IMR-90 (cell line): ENCODE data around the gene CYP1A2. TPM values are rescaled to one million over a fixed set of nuclear protein-coding genes. Genes with fewer than 3 reads are reported as not detected.

Experiments
- ATAC-seq: fragments of 200-7000 bp; cut with Tn5 transposase; 2 replicates; pipeline ENCODE4 v1.9.1; 2020; ENCODE audit warnings: low read depth, mild to moderate bottlenecking, moderate library complexity
- BruUV-seq: library from RNA; stranded (reverse); fragments of 400-500 nt; replicated peaks from 2 replicates; lab custom pipeline; 2021; lab: Mats Ljungman, UMichigan
- CTCF ChIA-PET: fragments of 300-600 bp; formaldehyde crosslinking; extraction: SDS; loops from one replicate; lab custom pipeline; 2021; ENCODE audit warnings: antibody characterized with exemption; lab: Yijun Ruan, JAX
- POLR2A ChIA-PET: fragments of 300-600 bp; sonication (Branson Sonifier 250); formaldehyde crosslinking; loops from one replicate; lab custom pipeline; 2022; ENCODE audit warnings: antibody characterized with exemption; ENCODE audit not compliant: unreplicated experiment; lab: Charles Lee
- DNase-seq: peaks from one replicate; pipeline ENCODE4 v3.0.0; 2013
- H2AFZ ChIP-seq: replicated peaks from 2 replicates; pipeline ENCODE3; 2013; ENCODE audit warnings: low read length, mild to moderate bottlenecking; ENCODE audit not compliant: poor library complexity
- H2AK5ac ChIP-seq: 2 replicates; pipeline ENCODE4 v1.6.1; 2013; ENCODE audit warnings: low read depth, low read length, inconsistent platforms
- H2AK9ac ChIP-seq: replicated peaks from 2 replicates; pipeline ENCODE3; 2013; ENCODE audit warnings: mild to moderate bottlenecking, low read depth, low read length, moderate library complexity; ENCODE audit not compliant: poor library complexity
- H2BK120ac ChIP-seq: 2 replicates; pipeline ENCODE4 v1.6.1; 2013; ENCODE audit warnings: low read depth, low read length, inconsistent platforms
- H2BK15ac ChIP-seq: 3 replicates; pipeline ENCODE4 v1.6.1; 2013; ENCODE audit warnings: low read depth, low read length, inconsistent platforms
- H2BK20ac ChIP-seq: 2 replicates; pipeline ENCODE4 v1.6.1; 2013; ENCODE audit warnings: low read depth, mild to moderate bottlenecking, inconsistent platforms, low read length, moderate library complexity
- H2BK5ac ChIP-seq: 2 replicates; pipeline ENCODE4 v1.6.1; 2013; ENCODE audit warnings: mild to moderate bottlenecking, low read depth, low read length, inconsistent platforms; ENCODE audit not compliant: poor library complexity, severe bottlenecking
- H3K14ac ChIP-seq: replicated peaks from 2 replicates; pipeline ENCODE4 v1.6.1; 2013; ENCODE audit warnings: low read depth, low read length, inconsistent platforms
- H3K18ac ChIP-seq: 2 replicates; pipeline ENCODE4 v1.6.1; 2013; ENCODE audit warnings: low read depth, low read length, control low read depth
- H3K23ac ChIP-seq: 2 replicates; pipeline ENCODE4 v1.6.1; 2013; ENCODE audit warnings: low read depth, low read length, inconsistent platforms
- H3K27ac ChIP-seq: 2 replicates; pipeline ENCODE4 v1.5.1; 2013; ENCODE audit warnings: mild to moderate bottlenecking, control low read depth, low read length; ENCODE audit not compliant: insufficient read depth
- H3K27me3 ChIP-seq: 2 replicates; pipeline ENCODE4 v1.6.1; 2013; ENCODE audit warnings: low read length; ENCODE audit not compliant: control insufficient read depth, insufficient read depth
- H3K36me3 ChIP-seq: 2 replicates; pipeline ENCODE4 v1.6.1; 2013; ENCODE audit warnings: low read length, mixed read lengths; ENCODE audit not compliant: control insufficient read depth, insufficient read depth
- H3K4ac ChIP-seq: 2 replicates; pipeline ENCODE4 v1.6.1; 2013; ENCODE audit warnings: low read depth, low read length, inconsistent platforms
- H3K4me1 ChIP-seq: 2 replicates; pipeline ENCODE4 v1.6.1; 2013; ENCODE audit warnings: low read length, mixed read lengths; ENCODE audit not compliant: control insufficient read depth, insufficient read depth
- H3K4me2 ChIP-seq: 2 replicates; pipeline ENCODE4 v1.6.1; 2013; ENCODE audit warnings: low read depth, mild to moderate bottlenecking, control low read depth, low read length, moderate library complexity
- H3K4me3 ChIP-seq: 2 replicates; pipeline ENCODE4 v1.5.1; 2013; ENCODE audit warnings: low read depth, mild to moderate bottlenecking, control low read depth, low read length, moderate library complexity; ENCODE audit not compliant: insufficient read depth
- H3K56ac ChIP-seq: 2 replicates; pipeline ENCODE4 v1.6.1; 2013; ENCODE audit warnings: low read length, inconsistent platforms; ENCODE audit not compliant: insufficient read depth; ENCODE audit errors: extremely low read depth
- H3K79me1 ChIP-seq, 2 experiments: 2 replicates each; pipeline ENCODE4 v1.6.1; 2013; ENCODE audit warnings: low read length in 2 of 2, inconsistent platforms in 1 of 2, low read depth in 1 of 2
- H3K9ac ChIP-seq: 2 replicates; pipeline ENCODE4 v1.6.1; 2013; ENCODE audit warnings: low read depth, low read length, control low read depth
- H3K9me1 ChIP-seq: 2 replicates; pipeline ENCODE4 v1.6.1; 2013; ENCODE audit warnings: low read length, inconsistent platforms; ENCODE audit not compliant: insufficient read depth
- H3K9me3 ChIP-seq: 2 replicates; pipeline ENCODE4 v1.6.1; 2013; ENCODE audit warnings: low read length; ENCODE audit not compliant: control insufficient read depth, insufficient read depth
- H4K20me1 ChIP-seq: 2 replicates; pipeline ENCODE4 v1.6.1; 2013; ENCODE audit warnings: low read length, inconsistent platforms; ENCODE audit not compliant: insufficient read depth
- H4K5ac ChIP-seq: 2 replicates; pipeline ENCODE4 v1.6.1; 2013; ENCODE audit warnings: mild to moderate bottlenecking, low read depth, low read length, control low read depth
- H4K8ac ChIP-seq, 2 experiments: 2 replicates each; pipeline ENCODE4 v1.6.1; 2013; ENCODE audit warnings: low read depth in 2 of 2, low read length in 2 of 2, control low read depth in 1 of 2, inconsistent platforms in 1 of 2
- H4K91ac ChIP-seq: 2 replicates; pipeline ENCODE4 v1.6.1; 2013; ENCODE audit warnings: low read depth, low read length, inconsistent platforms; ENCODE audit not compliant: insufficient read depth
- CEBPB ChIP-seq: IDR thresholded peaks from 2 replicates; pipeline ENCODE4 v1.6.1; 2012; ENCODE audit warnings: low read depth, low read length, improper control_type of control experiment
- RCOR1 ChIP-seq: IDR thresholded peaks from 2 replicates; pipeline ENCODE4 v1.6.1; 2012; ENCODE audit warnings: mild to moderate bottlenecking, low read length, improper control_type of control experiment; ENCODE audit not compliant: insufficient replicate concordance
- RFX5 ChIP-seq: IDR thresholded peaks from 2 replicates; pipeline ENCODE4 v1.8.0; 2012; ENCODE audit warnings: low read depth, mild to moderate bottlenecking, low read length, moderate library complexity
- SMC3 ChIP-seq: fragments of 150-350 bp; IDR thresholded peaks from 2 replicates; pipeline ENCODE4 v1.6.1; 2016; ENCODE audit warnings: low read depth, mild to moderate bottlenecking, antibody characterized with exemption, low read length, moderate library complexity
- WGBS, 2 experiments: methylation state at CpG; one replicate each; pipeline versions ENCODE4 v1.1.5 to v1.1.7; 2013; ENCODE audit warnings: missing lambda C conversion rate in 2 of 2; ENCODE audit not compliant: insufficient read length in 1 of 2; ENCODE audit errors: extremely low coverage in 2 of 2; 5-methylcytosine and 5-hydroxymethylcytosine counted together
- dilution Hi-C: fragments of 300-500 bp; cut with HindIII; formaldehyde crosslinking; loops from one replicate; pipeline ENCODE4 v1.14.3; 2018; ENCODE audit warnings: low sequenced_read_pairs; ENCODE audit not compliant: unreplicated experiment
- in situ Hi-C: fragments of 300-500 bp; cut with MboI; formaldehyde crosslinking; loops from 3 replicates; pipeline ENCODE4 v1.14.3; 2019; ENCODE audit warnings: low sequenced_read_pairs, inconsistent platforms, mixed read lengths
- intact Hi-C: fragments of 100-400 bp; cut with micrococcal nuclease; formaldehyde crosslinking; loops from 2 replicates; pipeline ENCODE4 v1.10.0; 2022
- polyA plus RNA-seq, 3 experiments: library from polyadenylated mRNA; depleted of rRNA; stranded (reverse); fragments of >200 nt; gene quantifications; 2 replicates each; pipeline ENCODE4 v1.2.3, GENCODE V29; 2012; ENCODE audit warnings: low replicate concordance in 1 of 3
- total RNA-seq: library from RNA; depleted of rRNA; stranded (reverse); fragments of >200 nt; gene quantifications from 2 replicates; pipeline ENCODE4 v1.2.3, GENCODE V29; 2012
- TF ChIP-seq, protein P1 (sequence below): conservative IDR thresholded peaks from 2 replicates; pipeline ENCODE4 v1.5.1; 2012; ENCODE audit warnings: mild to moderate bottlenecking, low read depth, low read length, improper control_type of control experiment

The CYP1A2 gene
- total and polyA plus RNA-seq, 2 of the 4 experiments (the other 2 are of a cell fraction) = not detected

- CTCF ChIA-PET = no interaction called here
- WGBS, 2 experiments = no CpG with 5 or more reads among the region's 5 CpGs
- TF ChIP-seq RFX5 (no peak), CEBPB (peak; percentile 52), SMC3 (no peak), RCOR1 (no peak)
- TF ChIP-seq, protein P1, sequence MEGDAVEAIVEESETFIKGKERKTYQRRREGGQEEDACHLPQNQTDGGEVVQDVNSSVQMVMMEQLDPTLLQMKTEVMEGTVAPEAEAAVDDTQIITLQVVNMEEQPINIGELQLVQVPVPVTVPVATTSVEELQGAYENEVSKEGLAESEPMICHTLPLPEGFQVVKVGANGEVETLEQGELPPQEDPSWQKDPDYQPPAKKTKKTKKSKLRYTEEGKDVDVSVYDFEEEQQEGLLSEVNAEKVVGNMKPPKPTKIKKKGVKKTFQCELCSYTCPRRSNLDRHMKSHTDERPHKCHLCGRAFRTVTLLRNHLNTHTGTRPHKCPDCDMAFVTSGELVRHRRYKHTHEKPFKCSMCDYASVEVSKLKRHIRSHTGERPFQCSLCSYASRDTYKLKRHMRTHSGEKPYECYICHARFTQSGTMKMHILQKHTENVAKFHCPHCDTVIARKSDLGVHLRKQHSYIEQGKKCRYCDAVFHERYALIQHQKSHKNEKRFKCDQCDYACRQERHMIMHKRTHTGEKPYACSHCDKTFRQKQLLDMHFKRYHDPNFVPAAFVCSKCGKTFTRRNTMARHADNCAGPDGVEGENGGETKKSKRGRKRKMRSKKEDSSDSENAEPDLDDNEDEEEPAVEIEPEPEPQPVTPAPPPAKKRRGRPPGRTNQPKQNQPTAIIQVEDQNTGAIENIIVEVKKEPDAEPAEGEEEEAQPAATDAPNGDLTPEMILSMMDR = no peak
Measured at GRCh38 chr15:74716651-74717050, 32.0 kb upstream of the CYP1A2 start.

More at GRCh38 chr15:74716651-74717050, 32.0 kb upstream of the CYP1A2 start:
- H3K4me3 ChIP-seq = no peak overlapping the region
- peaks cover 30% of the 10 kb centered on the region for H3K27me3 ChIP-seq
- H3K18ac ChIP-seq = no peak overlapping the region
- POLR2A ChIA-PET = no interaction called here
- H4K5ac ChIP-seq = no peak overlapping the region
- no peaks in the 10 kb centered on the region for H3K4me1 ChIP-seq
- in situ Hi-C loops (no loop called here), dilution Hi-C loops (no loop called here), intact Hi-C loops (no loop called here)
- no peak overlapping the region for H2BK5ac ChIP-seq
- H3K27ac ChIP-seq = no peak overlapping the region
- no peak overlapping the region for H3K56ac ChIP-seq
- no peak overlapping the region for H4K91ac ChIP-seq
- H3K23ac ChIP-seq = no peak overlapping the region
- no peaks in the 10 kb centered on the region for H3K36me3 ChIP-seq
- H2BK20ac ChIP-seq = no peak overlapping the region
- no peak overlapping the region for H3K14ac ChIP-seq
- H3K4ac ChIP-seq = no peak overlapping the region
- no peak overlapping the region for H4K8ac ChIP-seq
- no peak overlapping the region for H2AK9ac ChIP-seq
- H3K9me3 ChIP-seq = no peaks in the 10 kb centered on the region
- H2BK15ac ChIP-seq = no peak overlapping the region
- BruUV-seq = no TSS peak
- no peak overlapping the region for H2AFZ ChIP-seq
- H4K20me1 ChIP-seq = no peaks in the 10 kb centered on the region
- no peaks in the 10 kb centered on the region for H3K9me1 ChIP-seq
- DNase-seq = no peak
- no peak overlapping the region for H2AK5ac ChIP-seq
- no peak for ATAC-seq
- no peak overlapping the region for H2BK120ac ChIP-seq
- no peaks in the 10 kb centered on the region for H3K79me1 ChIP-seq
- H3K9ac ChIP-seq = no peak overlapping the region
- H3K4me2 ChIP-seq = no peak overlapping the region
